IPS DF 6.9 (cell line): Measurements from ENCODE around the gene SNAP25.
A peak's percentile ranks its signal among the peaks of the same experiment; 100 is the strongest.

Experiments used
- DNase-seq: peaks from one replicate; pipeline ENCODE4 v3.0.0-alpha.2; 2013; ENCODE audit warnings: low read depth, low spot score
- H3K27ac ChIP-seq: one replicate; pipeline ENCODE4 v1.5.1; 2013; ENCODE audit warnings: low read length, control low read depth
- H3K27me3 ChIP-seq: 2 replicates; pipeline ENCODE4 v1.6.1; 2013; ENCODE audit warnings: mild to moderate bottlenecking, low read length; ENCODE audit not compliant: control insufficient read depth, insufficient read depth
- H3K36me3 ChIP-seq: 2 replicates; pipeline ENCODE4 v1.6.1; 2013; ENCODE audit warnings: low read length; ENCODE audit not compliant: control insufficient read depth, insufficient read depth
- H3K4me1 ChIP-seq: 2 replicates; pipeline ENCODE4 v1.6.1; 2013; ENCODE audit warnings: low read length; ENCODE audit not compliant: control insufficient read depth, insufficient read depth
- H3K4me3 ChIP-seq: 2 replicates; pipeline ENCODE4 v1.5.1; 2013; ENCODE audit warnings: mild to moderate bottlenecking, low read length
- H3K9me3 ChIP-seq: 2 replicates; pipeline ENCODE4 v1.6.1; 2013; ENCODE audit warnings: low read length, inconsistent platforms; ENCODE audit not compliant: control insufficient read depth, insufficient read depth
- WGBS: extraction: QIAGEN DNeasy Blood & Tissue Kit; methylation state at CpG from one replicate; pipeline ENCODE4 v1.1.7; 2013; ENCODE audit warnings: mixed read lengths, missing lambda C conversion rate; ENCODE audit not compliant: insufficient read length, insufficient coverage; 5-methylcytosine and 5-hydroxymethylcytosine counted together

Gene SNAP25

GRCh38 chr20:10216146-10216791 lies 2.4 kb upstream of the SNAP25 start:
- no CpG with 5 or more reads among the region's 4 CpGs for WGBS
- H3K27ac ChIP-seq, result no peak overlapping the region
- H3K4me3 ChIP-seq, result no peak overlapping the region
- 0 out of 2 replicates have a peak, but pooled peaks cover 2% of the 10 kb centered on the region for H3K27me3 ChIP-seq
- H3K4me1 ChIP-seq, result peaks cover 2% of the 10 kb centered on the region; the same call in 1 of the 2 replicates
- no peaks in the 10 kb centered on the region for H3K36me3 ChIP-seq
- no peak for DNase-seq
- no peaks in the 10 kb centered on the region for H3K9me3 ChIP-seq

GRCh38 chr20:10217721-10218410 lies 764 bp upstream of the SNAP25 start:
- Histone ChIP-seq H3K4me1 (peaks cover 2% of the 10 kb centered on the region; the same call in 1 of the 2 replicates), H3K27me3 (0 out of 2 replicates have a peak, but pooled peaks cover 2% of the 10 kb centered on the region), H3K4me3 (peak overlapping the region; percentile 51; the same call in 1 of the 2 replicates), H3K9me3 (no peaks in the 10 kb centered on the region), H3K36me3 (no peaks in the 10 kb centered on the region), H3K27ac (no peak overlapping the region)
- WGBS, result no CpG with 5 or more reads among the region's 40 CpGs
- DNase-seq, result no peak

- Histone ChIP-seq H3K9me3 (no peaks in the 10 kb centered on the region), H3K4me1 (peaks cover 2% of the 10 kb centered on the region; the same call in 1 of the 2 replicates), H3K27ac (no peak overlapping the region), H3K4me3 (peak overlapping the region; percentile 63; the same call in 1 of the 2 replicates), H3K36me3 (no peaks in the 10 kb centered on the region), H3K27me3 (0 out of 2 replicates have a peak, but pooled peaks cover 2% of the 10 kb centered on the region)
- no peak for DNase-seq
- no CpG with 5 or more reads among the region's 32 CpGs for WGBS
Observed at GRCh38 chr20:10219452-10219791, 792 bp downstream of the SNAP25 start.

- Histone ChIP-seq H3K9me3 (no peaks in the 10 kb centered on the region), H3K4me3 (no peak overlapping the region), H3K27me3 (0 out of 2 replicates have a peak, but pooled peaks cover 2% of the 10 kb centered on the region), H3K36me3 (no peaks in the 10 kb centered on the region), H3K27ac (no peak overlapping the region), H3K4me1 (peaks cover 2% of the 10 kb centered on the region; the same call in 1 of the 2 replicates)
- no peak for DNase-seq
- WGBS, result no CpG with 5 or more reads among the region's 4 CpGs
Observed at GRCh38 chr20:10219993-10220750, 1.5 kb downstream of the SNAP25 start.

- Histone ChIP-seq H3K4me1 (peaks cover 2% of the 10 kb centered on the region; the same call in 1 of the 2 replicates), H3K4me3 (no peak overlapping the region), H3K27ac (no peak overlapping the region), H3K9me3 (no peaks in the 10 kb centered on the region), H3K36me3 (no peaks in the 10 kb centered on the region), H3K27me3 (0 out of 2 replicates have a peak, but pooled peaks cover 2% of the 10 kb centered on the region)
- DNase-seq, result no peak
- no CpG with 5 or more reads among the region's 6 CpGs for WGBS
Observed at GRCh38 chr20:10221021-10221420, 2.4 kb downstream of the SNAP25 start.

GRCh38 chr20:10225439-10226060 lies 6.9 kb downstream of the SNAP25 start:
- no CpG with 5 or more reads among the region's 1 CpG for WGBS
- Histone ChIP-seq H3K4me1 (no peaks in the 10 kb centered on the region), H3K36me3 (no peaks in the 10 kb centered on the region), H3K4me3 (no peak overlapping the region), H3K27ac (no peak overlapping the region), H3K9me3 (no peaks in the 10 kb centered on the region), H3K27me3 (no peaks in the 10 kb centered on the region)
- DNase-seq, result no peak

GRCh38 chr20:10228330-10228729 lies 9.7 kb downstream of the SNAP25 start:
- no peak overlapping the region for H3K27ac ChIP-seq
- no peak overlapping the region for H3K4me3 ChIP-seq
- WGBS, result no CpG with 5 or more reads among the region's 2 CpGs
- H3K36me3 ChIP-seq, result no peaks in the 10 kb centered on the region
- no peaks in the 10 kb centered on the region for H3K9me3 ChIP-seq
- DNase-seq, result no peak
- no peaks in the 10 kb centered on the region for H3K4me1 ChIP-seq
- H3K27me3 ChIP-seq, result no peaks in the 10 kb centered on the region

GRCh38 chr20:10231290-10231689 lies 12.7 kb downstream of the SNAP25 start:
- Histone ChIP-seq H3K27me3 (no peaks in the 10 kb centered on the region), H3K4me3 (no peak overlapping the region), H3K27ac (no peak overlapping the region), H3K4me1 (no peaks in the 10 kb centered on the region), H3K9me3 (no peaks in the 10 kb centered on the region), H3K36me3 (no peaks in the 10 kb centered on the region)
- DNase-seq, result no peak

- H3K9me3 ChIP-seq, result no peaks in the 10 kb centered on the region
- no CpG with 5 or more reads among the region's 10 CpGs for WGBS
- no peaks in the 10 kb centered on the region for H3K36me3 ChIP-seq
- H3K4me3 ChIP-seq, result no peak overlapping the region
- no peak for DNase-seq
- no peaks in the 10 kb centered on the region for H3K4me1 ChIP-seq
- H3K27ac ChIP-seq, result no peak overlapping the region
- H3K27me3 ChIP-seq, result no peaks in the 10 kb centered on the region
Observed at GRCh38 chr20:10236540-10237533, 18.2 kb downstream of the SNAP25 start.
